Keratinocyte (primary cell): ENCODE results near the gene EMILIN1. TPM values are rescaled to one million over a fixed set of nuclear protein-coding genes. Genes with fewer than 3 reads are reported as not detected.
A peak's percentile ranks its signal among the peaks of the same experiment; 100 is the strongest.

ENCODE experiments used
- DNase-seq: peaks from one replicate; pipeline ENCODE4 v3.0.0-alpha.2; 2011; ENCODE audit warnings: low read depth, missing footprints, low spot score
- FAIRE-seq: peaks from 2 replicates; lab custom pipeline; 2011; peaks lifted over from hg19 to GRCh38; lab: Jason Lieb, UNC
- H2AFZ ChIP-seq: 2 replicates; pipeline ENCODE4 v1.6.0; 2012; ENCODE audit warnings: low read length, control low read depth, inconsistent platforms; ENCODE audit not compliant: control insufficient read depth
- H3K27ac ChIP-seq: 2 replicates; pipeline ENCODE4 v1.5.1; 2011; ENCODE audit warnings: low read length; ENCODE audit not compliant: control insufficient read depth, insufficient read depth
- H3K27me3 ChIP-seq: 3 replicates; pipeline ENCODE4 v1.6.0; 2011; ENCODE audit warnings: low read length; ENCODE audit not compliant: control insufficient read depth, insufficient read depth; ENCODE audit errors: extremely low read depth
- H3K36me3 ChIP-seq, 2 experiments: 2 replicates in 1 of 2; 3 replicates in 1 of 2; pipeline ENCODE4 v1.5.1; 2011; ENCODE audit warnings: low read length in 2 of 2, mild to moderate bottlenecking in 1 of 2; ENCODE audit not compliant: control insufficient read depth in 2 of 2, insufficient read depth in 2 of 2; ENCODE audit errors: extremely low read depth in 1 of 2
- H3K4me1 ChIP-seq: 3 replicates; pipeline ENCODE4 v1.5.1; 2011; ENCODE audit warnings: low read length; ENCODE audit not compliant: control insufficient read depth, insufficient read depth; ENCODE audit errors: extremely low read depth
- H3K4me2 ChIP-seq: 3 replicates; pipeline ENCODE4 v1.6.0; 2011; ENCODE audit warnings: low read depth, low read length; ENCODE audit not compliant: control insufficient read depth, insufficient read depth; ENCODE audit errors: extremely low read depth
- H3K4me3 ChIP-seq, 3 experiments: fragments of 200-600 bp in 1 of 3; sonication (generic) in 1 of 3; 2 replicates in 2 of 3; 3 replicates in 1 of 3; pipeline ENCODE4 v1.5.1; 2011 to 2016; ENCODE audit warnings: low read length in 3 of 3, mild to moderate bottlenecking in 3 of 3, control low read depth in 2 of 3, inconsistent platforms in 1 of 3, low read depth in 1 of 3, mixed read lengths in 1 of 3, mixed run types in 1 of 3, moderate library complexity in 1 of 3; ENCODE audit not compliant: control insufficient read depth in 2 of 3, insufficient read depth in 2 of 3; ENCODE audit errors: extremely low read depth in 1 of 3
- H3K79me2 ChIP-seq: 2 replicates; pipeline ENCODE4 v1.6.0; 2012; ENCODE audit warnings: low read length; ENCODE audit not compliant: control insufficient read depth, insufficient read depth
- H3K9ac ChIP-seq: 3 replicates; pipeline ENCODE4 v1.6.0; 2011; ENCODE audit warnings: low read length; ENCODE audit not compliant: control insufficient read depth, insufficient read depth; ENCODE audit errors: extremely low read depth
- H3K9me1 ChIP-seq: 3 replicates; pipeline ENCODE4 v1.6.0; 2011; ENCODE audit warnings: low read length; ENCODE audit not compliant: control insufficient read depth, insufficient read depth; ENCODE audit errors: extremely low read depth
- H3K9me3 ChIP-seq: 2 replicates; pipeline ENCODE4 v1.5.1; 2012; ENCODE audit warnings: low read depth, low read length; ENCODE audit not compliant: control insufficient read depth
- H4K20me1 ChIP-seq: 3 replicates; pipeline ENCODE4 v1.6.0; 2011; ENCODE audit warnings: low read length; ENCODE audit not compliant: control insufficient read depth, insufficient read depth; ENCODE audit errors: extremely low read depth
- CTCF ChIP-seq, 3 experiments: IDR thresholded peaks in 1 of 3; conservative IDR thresholded peaks in 1 of 3; optimal IDR thresholded peaks in 1 of 3; 2 replicates in 2 of 3; 3 replicates in 1 of 3; pipeline versions ENCODE3 to v1.5.1; 2011; ENCODE audit warnings: low read length in 3 of 3, mild to moderate bottlenecking in 3 of 3, moderate library complexity in 2 of 3, control low read depth in 1 of 3, inconsistent platforms in 1 of 3; ENCODE audit not compliant: insufficient read depth in 2 of 3; ENCODE audit errors: extremely low read depth in 1 of 3
- EZH2 ChIP-seq: IDR thresholded peaks from one replicate; pipeline ENCODE4 v1.6.1; 2012; ENCODE audit warnings: inconsistent platforms, mild to moderate bottlenecking, low read length, moderate library complexity
- dilution Hi-C: fragments of 300-500 bp; cut with MboI; formaldehyde crosslinking; loops from one replicate; pipeline ENCODE4 v1.7.0; 2020; ENCODE audit warnings: low sequenced_read_pairs; ENCODE audit not compliant: extremely low pct_ligation_motif_present
- polyA plus RNA-seq, 5 experiments: library from polyadenylated mRNA; depleted of rRNA in 3 of 5; stranded (reverse) in 3 of 5; stranded (forward) in 1 of 5; unstranded in 1 of 5; fragments of >200 nt; gene quantifications; 1 replicate in 1 of 5; 2 replicates in 3 of 5; 3 replicates in 1 of 5; pipeline versions ENCODE4 v1.2.1 to v1.2.3, GENCODE V29; 2011 to 2012; ENCODE audit warnings: missing spikeins in 2 of 5, low read depth in 1 of 5, low replicate concordance in 1 of 5

The EMILIN1 gene
- polyA plus RNA-seq, 1 donor (not counting 4 experiments of a cell fraction or from before 2014, with no cell fraction given), result 0.03 TPM

DNA sequence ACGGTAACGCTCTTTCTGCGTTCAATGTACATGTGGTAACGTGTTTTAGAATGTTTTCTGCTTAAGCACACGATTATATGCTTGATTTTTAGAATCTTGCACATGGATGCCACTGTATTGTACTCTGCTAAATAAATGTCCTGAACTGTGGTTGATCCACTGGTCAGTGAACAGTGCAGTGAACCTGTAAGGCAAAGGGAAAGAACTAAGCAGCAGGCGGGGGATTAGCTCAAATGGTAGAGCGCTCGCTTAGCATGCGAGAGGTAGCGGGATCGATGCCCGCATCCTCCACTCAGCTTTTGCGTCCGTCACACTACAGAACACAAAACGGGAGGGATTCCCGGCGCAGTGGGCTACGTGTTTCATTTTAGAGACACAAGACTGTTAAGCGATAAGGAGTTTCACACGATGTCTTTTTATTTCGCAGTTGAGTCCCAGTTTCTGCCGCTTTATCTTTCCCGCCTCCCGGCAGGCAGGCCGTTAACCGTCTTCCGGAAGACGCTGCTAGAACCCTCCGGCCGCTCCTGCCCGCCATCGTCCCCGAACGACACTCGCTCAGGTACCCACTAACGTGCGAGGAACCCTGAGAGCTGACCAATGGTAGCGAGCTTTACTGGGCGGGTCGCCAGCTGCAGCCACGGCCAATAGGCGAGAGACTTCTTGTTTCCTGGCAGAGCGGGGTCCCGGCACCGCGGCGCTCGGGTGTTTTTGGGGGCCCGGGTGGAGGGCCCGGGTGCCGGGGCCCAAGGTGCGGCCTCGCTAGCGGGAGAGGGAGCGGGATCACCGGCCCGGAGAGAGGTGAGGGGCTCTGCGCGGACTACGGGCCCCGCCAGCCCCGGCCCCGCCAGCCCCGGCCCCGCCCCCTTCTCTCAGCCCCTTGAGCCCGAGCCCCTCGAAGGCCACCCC is 27.2 kb upstream of the EMILIN1 start, which contains the start of gene AGBL5:
Gene AGBL5, plus strand, starts transcription at position 673 of the 906 bp plus-strand sequence. CDS start 1,291 bp downstream, outside the sequence.
- H3K27ac ChIP-seq, result peak within 1 kb of the TSS; percentile 77
- peak within 1 kb of the TSS; percentile 77 for H3K9ac ChIP-seq
- TF ChIP-seq EZH2 (no peak), CTCF (optimal IDR thresholded peaks at IDR 0.05 in 1 of 3, IDR thresholded peaks at IDR 0.05 in 1 of 3, conservative IDR thresholded peaks at IDR 0.05 in 1 of 3; ENCODE audit: extremely low read depth in 1 of 3, insufficient read depth in 2 of 3, low read length in 3 of 3) (no peak)
- H3K9me3 ChIP-seq, result no peaks in the 10 kb centered on the region
- H3K4me3 ChIP-seq, result peak within 1 kb of the TSS; percentile 87 to 94 (median 88)
- H4K20me1 ChIP-seq, result no peaks in the 10 kb centered on the region
- dilution Hi-C loops, result no loop called here
- FAIRE-seq, result no peak
- H3K9me1 ChIP-seq, result no peaks in the 10 kb centered on the region
- peak within 1 kb of the TSS; percentile 92 for H2AFZ ChIP-seq
- H3K36me3 ChIP-seq, result peaks cover 5 to 15% of the 10 kb centered on the region in 2 experiments
- peak; percentile 53 for DNase-seq
- peak within 1 kb of the TSS; percentile 98 for H3K4me2 ChIP-seq
- H3K79me2 ChIP-seq, result no peaks in the 10 kb centered on the region
- no peaks in the 10 kb centered on the region for H3K27me3 ChIP-seq
- peaks cover 9% of the 10 kb centered on the region for H3K4me1 ChIP-seq

DNA sequence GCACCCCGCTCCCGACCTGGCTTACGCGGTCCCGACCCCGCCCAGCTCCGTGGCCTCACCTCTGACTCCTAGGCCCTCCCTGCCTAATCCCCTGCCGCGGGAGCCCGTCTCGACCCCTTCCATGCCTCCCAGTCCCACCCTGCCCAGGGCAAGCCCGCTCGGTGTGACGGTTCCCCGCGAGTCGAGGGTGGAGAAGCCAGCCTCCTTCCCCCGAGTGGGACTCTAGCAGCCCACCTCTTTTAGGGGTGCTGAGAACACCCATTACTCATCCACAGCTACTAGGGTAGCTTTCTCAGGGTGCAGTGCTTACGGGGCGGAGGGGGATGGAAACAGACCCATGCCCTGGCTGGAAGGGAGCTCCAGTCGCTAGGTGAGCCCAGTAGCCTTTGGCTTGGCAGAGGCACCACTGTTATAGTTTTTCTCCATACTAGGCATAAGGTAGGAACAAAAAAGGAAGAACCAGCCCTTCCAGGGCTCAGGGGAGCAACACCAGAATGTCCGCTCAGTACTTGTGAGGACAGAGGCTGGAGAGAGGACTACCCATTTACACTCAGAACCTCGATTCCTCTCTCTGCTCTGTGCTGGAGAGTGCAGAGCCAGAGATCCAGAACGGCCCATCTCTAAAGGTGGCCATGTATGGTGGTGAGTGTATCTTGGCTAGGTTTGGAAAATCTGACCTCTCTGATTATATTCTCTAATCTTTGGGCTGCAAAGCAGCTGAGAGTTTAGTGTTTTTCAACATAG is 26.3 kb upstream of the EMILIN1 start:
- Histone ChIP-seq H3K4me3 (peak overlapping the region; percentile 83 to 91 (median 88)), H2AFZ (peak overlapping the region; percentile 87), H3K4me2 (peak overlapping the region; percentile 84), H3K27me3 (no peaks in the 10 kb centered on the region), H3K9me1 (no peaks in the 10 kb centered on the region), H3K36me3 (peaks cover 7 to 18% of the 10 kb centered on the region in 2 experiments), H4K20me1 (no peaks in the 10 kb centered on the region), H3K9ac (peak overlapping the region; percentile 70), H3K79me2 (no peaks in the 10 kb centered on the region), H3K27ac (peak overlapping the region; percentile 34), H3K4me1 (peaks cover 9% of the 10 kb centered on the region), H3K9me3 (no peaks in the 10 kb centered on the region)
- no peak for DNase-seq
- TF ChIP-seq EZH2 (no peak), CTCF (optimal IDR thresholded peaks at IDR 0.05 in 1 of 3, IDR thresholded peaks at IDR 0.05 in 1 of 3, conservative IDR thresholded peaks at IDR 0.05 in 1 of 3; ENCODE audit: extremely low read depth in 1 of 3, insufficient read depth in 2 of 3, low read length in 3 of 3) (no peak)
- FAIRE-seq, result no peak
- dilution Hi-C loops, result no loop called here
